ENCODE measurements around the gene GPR180.

The GPR180 gene

DNA sequence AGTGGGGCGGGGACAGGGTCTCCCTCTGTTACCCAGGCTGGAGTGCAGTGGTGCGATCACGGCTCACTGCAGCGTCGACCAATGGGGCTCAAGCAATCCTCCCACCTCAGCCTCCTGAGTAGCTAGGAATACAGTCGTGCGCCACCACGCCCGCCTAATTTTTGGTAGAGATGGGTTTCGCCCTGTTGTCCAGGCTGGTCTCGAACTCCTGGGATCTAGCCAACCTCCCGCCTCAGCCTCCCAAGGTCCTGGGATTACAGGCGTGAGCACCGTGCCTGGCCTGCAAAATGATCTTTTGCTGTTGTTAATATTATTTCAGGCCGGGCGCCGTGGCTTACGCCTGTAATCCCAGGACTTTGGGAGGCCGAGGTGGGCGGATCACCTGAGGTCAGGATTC, 5.1 kb upstream of the GPR180 start:
- H3K27ac ChIP-seq = peak overlapping the region; percentile 84
- TF ChIP-seq, protein P1, sequence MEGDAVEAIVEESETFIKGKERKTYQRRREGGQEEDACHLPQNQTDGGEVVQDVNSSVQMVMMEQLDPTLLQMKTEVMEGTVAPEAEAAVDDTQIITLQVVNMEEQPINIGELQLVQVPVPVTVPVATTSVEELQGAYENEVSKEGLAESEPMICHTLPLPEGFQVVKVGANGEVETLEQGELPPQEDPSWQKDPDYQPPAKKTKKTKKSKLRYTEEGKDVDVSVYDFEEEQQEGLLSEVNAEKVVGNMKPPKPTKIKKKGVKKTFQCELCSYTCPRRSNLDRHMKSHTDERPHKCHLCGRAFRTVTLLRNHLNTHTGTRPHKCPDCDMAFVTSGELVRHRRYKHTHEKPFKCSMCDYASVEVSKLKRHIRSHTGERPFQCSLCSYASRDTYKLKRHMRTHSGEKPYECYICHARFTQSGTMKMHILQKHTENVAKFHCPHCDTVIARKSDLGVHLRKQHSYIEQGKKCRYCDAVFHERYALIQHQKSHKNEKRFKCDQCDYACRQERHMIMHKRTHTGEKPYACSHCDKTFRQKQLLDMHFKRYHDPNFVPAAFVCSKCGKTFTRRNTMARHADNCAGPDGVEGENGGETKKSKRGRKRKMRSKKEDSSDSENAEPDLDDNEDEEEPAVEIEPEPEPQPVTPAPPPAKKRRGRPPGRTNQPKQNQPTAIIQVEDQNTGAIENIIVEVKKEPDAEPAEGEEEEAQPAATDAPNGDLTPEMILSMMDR (conservative IDR thresholded peaks at IDR 0.05) = no peak

DNA sequence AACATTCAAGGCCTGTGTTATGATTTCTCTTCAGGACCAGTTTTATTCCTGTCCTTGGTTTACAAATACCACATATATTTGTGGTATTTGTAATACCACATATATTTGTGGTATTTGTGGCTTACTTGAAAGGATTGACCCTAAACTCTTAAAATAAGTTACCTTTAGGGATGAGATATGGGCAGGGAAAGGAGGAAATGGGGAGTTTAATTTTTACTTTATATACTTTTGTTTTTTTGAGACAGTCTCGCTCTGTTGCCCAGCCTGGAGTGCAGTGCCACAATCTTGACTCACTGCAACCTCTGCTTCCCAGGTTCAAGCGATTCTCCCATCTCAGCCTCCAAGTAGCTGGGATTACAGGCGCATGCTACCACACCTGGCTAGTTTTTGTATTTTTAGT, 3.4 kb upstream of the GPR180 start:
- TF ChIP-seq, protein P1 (conservative IDR thresholded peaks at IDR 0.05) = no peak
- H3K27ac ChIP-seq = no peak overlapping the region

DNA sequence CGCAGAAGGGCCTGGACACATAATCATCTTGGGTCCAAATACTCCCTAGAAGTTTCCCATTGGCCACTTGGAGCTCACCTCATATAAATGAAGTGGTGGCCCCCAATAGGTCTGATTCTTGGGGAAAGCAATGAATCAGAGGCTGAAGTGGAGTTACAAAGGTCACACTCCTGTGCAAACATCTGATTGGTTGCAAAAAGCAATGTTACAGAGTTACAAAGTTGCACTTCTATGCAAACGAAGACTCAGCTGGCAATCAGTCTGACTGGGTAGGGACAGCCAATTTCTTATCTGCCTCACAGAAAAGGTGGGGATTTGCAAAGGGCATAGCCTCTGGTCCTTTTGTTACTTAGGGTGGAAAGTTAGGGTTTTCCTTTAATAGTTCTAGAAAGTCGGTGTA, 1.8 kb upstream of the GPR180 start:
- no peak overlapping the region for H3K27ac ChIP-seq
- TF ChIP-seq, protein P1 (conservative IDR thresholded peaks at IDR 0.05) = no peak

DNA sequence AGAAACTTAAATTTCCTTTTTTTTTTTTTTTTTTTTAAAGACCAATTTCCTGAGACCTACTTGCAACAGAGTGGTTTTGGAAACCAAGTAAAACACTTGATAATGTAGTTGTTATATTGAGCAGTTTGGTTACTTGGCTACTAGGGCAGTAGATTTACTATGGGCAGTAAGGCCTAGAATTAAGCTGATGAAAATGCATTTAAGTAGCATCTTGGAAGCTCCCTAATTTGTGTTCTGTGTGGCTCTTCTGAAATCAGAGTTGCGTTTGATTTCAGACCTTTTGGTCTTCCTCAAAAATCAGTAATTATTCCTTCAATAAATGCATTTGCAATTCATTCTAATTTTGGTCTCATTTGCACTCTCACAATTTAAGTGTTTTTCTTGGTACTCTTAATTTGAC, 810 bp downstream of the GPR180 start:
- peak overlapping the region; percentile 79 for H3K27ac ChIP-seq
- TF ChIP-seq, protein P1 (conservative IDR thresholded peaks at IDR 0.05) = no peak

DNA sequence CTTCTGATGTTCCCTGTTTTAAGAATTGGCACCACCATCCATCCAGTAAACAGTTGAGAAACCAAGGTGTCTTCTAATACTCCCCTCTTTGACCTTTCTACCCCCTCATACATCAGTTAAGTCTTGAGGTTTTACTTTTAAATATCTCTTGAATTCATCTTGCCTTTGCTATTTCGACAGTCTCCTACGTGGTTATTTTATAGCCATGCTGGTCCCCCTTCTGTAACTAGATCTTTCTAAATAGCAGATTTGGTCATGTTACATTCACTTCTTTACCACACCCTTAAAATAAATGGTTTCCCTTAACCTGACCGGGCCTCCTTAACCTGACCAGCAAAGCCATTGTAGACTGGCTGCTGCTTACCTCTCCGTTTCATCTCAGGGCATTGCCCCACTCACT, 5.4 kb downstream of the GPR180 start:
- TF ChIP-seq, protein P1 (conservative IDR thresholded peaks at IDR 0.05) = no peak

DNA sequence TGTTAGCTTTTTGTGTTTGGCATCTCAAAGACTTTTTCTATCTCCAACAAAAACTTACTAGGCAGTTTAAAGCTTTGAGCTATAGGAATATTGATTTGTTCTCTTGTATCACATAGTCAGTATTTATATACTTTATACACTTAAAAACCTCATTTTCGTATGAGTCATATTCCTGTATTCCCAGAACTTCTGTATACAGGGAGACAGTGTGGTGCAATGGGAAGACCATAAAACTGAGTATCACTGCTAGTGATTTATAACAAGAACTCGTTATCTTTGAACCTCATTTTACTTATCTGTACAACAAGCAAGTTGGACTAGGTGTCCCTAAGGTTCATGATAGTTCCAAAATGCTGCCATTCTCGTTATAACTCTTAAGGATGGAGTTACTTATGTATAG, 6.3 kb downstream of the GPR180 start:
- TF ChIP-seq, protein P1 (conservative IDR thresholded peaks at IDR 0.05) = no peak
- H3K27ac ChIP-seq = no peak overlapping the region

More for the DNA sequence above, 5.4 kb downstream of the GPR180 start:
- no peak overlapping the region for H3K27ac ChIP-seq

DNA sequence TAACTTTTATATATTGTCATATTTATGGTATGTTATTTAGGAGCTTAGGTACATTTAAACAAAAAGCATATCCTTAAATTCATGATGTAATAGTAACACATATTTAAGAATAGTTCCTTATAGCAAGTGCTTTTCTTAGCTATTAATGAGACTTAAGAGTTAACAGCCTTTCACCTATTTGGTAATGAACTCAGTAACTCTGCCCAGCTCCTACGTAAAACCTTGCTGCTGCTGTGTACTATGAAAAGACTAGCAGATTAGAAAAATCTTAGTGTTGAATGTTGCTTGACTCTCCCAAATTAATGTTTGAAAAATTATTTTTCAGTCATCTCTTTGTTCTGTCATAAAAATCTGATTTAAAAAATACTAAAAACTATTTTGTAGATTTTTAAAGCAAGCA, 6.9 kb downstream of the GPR180 start:
- TF ChIP-seq, protein P1 (conservative IDR thresholded peaks at IDR 0.05) = no peak
- H3K27ac ChIP-seq = no peak overlapping the region

DNA sequence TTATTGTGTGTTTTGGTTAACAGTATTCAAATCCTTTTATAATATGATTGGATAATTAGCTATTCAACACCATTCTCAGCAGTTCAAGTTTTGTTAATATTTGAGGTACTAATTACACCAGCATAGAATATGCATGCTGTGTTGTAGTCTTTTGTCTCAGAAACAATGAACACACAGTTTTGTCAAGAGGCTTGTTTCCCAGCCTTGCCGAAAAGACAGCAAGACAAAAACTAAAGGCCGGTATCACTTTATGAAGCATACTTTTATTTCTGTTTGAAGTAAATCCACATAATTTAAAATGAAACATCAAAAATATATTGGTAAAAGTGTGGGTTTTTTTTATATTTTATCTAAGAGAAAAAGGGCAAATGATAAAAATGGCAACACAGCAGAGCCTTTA, 7.5 kb downstream of the GPR180 start:
- TF ChIP-seq, protein P1 (conservative IDR thresholded peaks at IDR 0.05) = no peak
- H3K27ac ChIP-seq = no peak overlapping the region
